ENCODE results near the gene ENTPD2.
A peak's percentile ranks its signal among the peaks of the same experiment; 100 is the strongest.
"Not testable (repeated sequence)": the region's sequence is repeated elsewhere in the genome, so short reads cannot be mapped to it uniquely, and the experiment has no call there.

Gene ENTPD2

GRCh38 chr9:137009217-137009616 is 44.6 kb downstream of the ENTPD2 start:
- no peak for TF ChIP-seq CTCF (IDR thresholded peaks at IDR 0.05; ENCODE audit: low read depth, low read length)
- in situ Hi-C loops (cut with HindIII; ENCODE audit: low sequenced_read_pairs): no loop called here
- DNase-seq (ENCODE audit: low read depth, low spot score): no peak
- H3K4me3 ChIP-seq (ENCODE audit: low read depth, low read length): no peak overlapping the region

GRCh38 chr9:137008312-137008711 is 45.5 kb downstream of the ENTPD2 start:
- DNase-seq (ENCODE audit: low read depth, low spot score): no peak
- no peak for TF ChIP-seq CTCF (IDR thresholded peaks at IDR 0.05; ENCODE audit: low read depth, low read length)
- no peak overlapping the region for H3K4me3 ChIP-seq (ENCODE audit: low read depth, low read length)
- in situ Hi-C loops (cut with HindIII; ENCODE audit: low sequenced_read_pairs): no loop called here

- DNase-seq (ENCODE audit: low read depth, low spot score): no peak
- no peak overlapping the region for H3K4me3 ChIP-seq (ENCODE audit: low read depth, low read length)
- TF ChIP-seq CTCF (IDR thresholded peaks at IDR 0.05; ENCODE audit: low read depth, low read length): no peak
- in situ Hi-C loops (cut with HindIII; ENCODE audit: low sequenced_read_pairs): no loop called here
These were observed 46.0 kb downstream of the ENTPD2 start for GRCh38 chr9:137007816-137008270.

GRCh38 chr9:137007108-137007815 is 46.6 kb downstream of the ENTPD2 start:
- in situ Hi-C loops (cut with HindIII; ENCODE audit: low sequenced_read_pairs): no loop called here
- DNase-seq (ENCODE audit: low read depth, low spot score): peak; percentile 57
- H3K4me3 ChIP-seq (ENCODE audit: low read depth, low read length): no peak overlapping the region
- TF ChIP-seq CTCF (IDR thresholded peaks at IDR 0.05; ENCODE audit: low read depth, low read length): no peak

GRCh38 chr9:137006116-137007003 is 47.5 kb downstream of the ENTPD2 start:
- DNase-seq (ENCODE audit: low read depth, low spot score): peak; percentile 46
- TF ChIP-seq CTCF (IDR thresholded peaks at IDR 0.05; ENCODE audit: low read depth, low read length): no peak
- no peak overlapping the region for H3K4me3 ChIP-seq (ENCODE audit: low read depth, low read length)
- in situ Hi-C loops (cut with HindIII; ENCODE audit: low sequenced_read_pairs): no loop called here

GRCh38 chr9:137004285-137004684 is 49.6 kb downstream of the ENTPD2 start:
- DNase-seq (ENCODE audit: low read depth, low spot score); H3K4me3 ChIP-seq (ENCODE audit: low read depth, low read length); in situ Hi-C loops (cut with HindIII; ENCODE audit: low sequenced_read_pairs): not testable (repeated sequence)
- peak; percentile 33 for TF ChIP-seq CTCF (IDR thresholded peaks at IDR 0.05; ENCODE audit: low read depth, low read length)
